GM18505 (cell line): ENCODE data around the gene RABL3.
"Not testable (repeated sequence)": the region's sequence is repeated elsewhere in the genome, so short reads cannot be mapped to it uniquely, and the experiment has no call there.

ENCODE experiments used
- ATAC-seq: cut with Tn5 transposase; IDR thresholded peaks from one replicate; pipeline ENCODE4 v1.9.1; 2021; ENCODE audit not compliant: unreplicated experiment
- POLR2A ChIP-seq: IDR thresholded peaks from 4 replicates; pipeline ENCODE4 v1.6.1; 2011; ENCODE audit warnings: borderline replicate concordance; ENCODE audit not compliant: insufficient read depth, insufficient read length; ENCODE audit errors: extremely low read depth

RABL3 gene

GRCh38 chr3:120640231-120640630, 102.1 kb downstream of the RABL3 start:
- no peak for ATAC-seq
- TF ChIP-seq POLR2A: no peak

GRCh38 chr3:120638820-120639219, 103.5 kb downstream of the RABL3 start:
- ATAC-seq: not testable (repeated sequence)

GRCh38 chr3:120637851-120638559, 104.3 kb downstream of the RABL3 start:
- TF ChIP-seq POLR2A: no peak
- no peak for ATAC-seq

- ATAC-seq: no peak
- TF ChIP-seq POLR2A: no peak
Observed at GRCh38 chr3:120636795-120637401, 105.4 kb downstream of the RABL3 start.
